NCI-H526 treated with DMSO at 0.1 percent for 48 hours (cell line): ENCODE data around the gene CFAP74.

ENCODE experiments used
- DNase-seq: peaks from one replicate; lab custom pipeline; 2025; lab: John Stamatoyannopoulos, UW

Gene CFAP74

GRCh38 chr1:2039251-2039650 is 35.7 kb upstream of the CFAP74 start:
- no peak for DNase-seq

- DNase-seq = no peak
These were observed 34.6 kb upstream of the CFAP74 start for GRCh38 chr1:2038229-2038628.

- no peak for DNase-seq
These were observed 33.9 kb upstream of the CFAP74 start for GRCh38 chr1:2037314-2037979.

DNA sequence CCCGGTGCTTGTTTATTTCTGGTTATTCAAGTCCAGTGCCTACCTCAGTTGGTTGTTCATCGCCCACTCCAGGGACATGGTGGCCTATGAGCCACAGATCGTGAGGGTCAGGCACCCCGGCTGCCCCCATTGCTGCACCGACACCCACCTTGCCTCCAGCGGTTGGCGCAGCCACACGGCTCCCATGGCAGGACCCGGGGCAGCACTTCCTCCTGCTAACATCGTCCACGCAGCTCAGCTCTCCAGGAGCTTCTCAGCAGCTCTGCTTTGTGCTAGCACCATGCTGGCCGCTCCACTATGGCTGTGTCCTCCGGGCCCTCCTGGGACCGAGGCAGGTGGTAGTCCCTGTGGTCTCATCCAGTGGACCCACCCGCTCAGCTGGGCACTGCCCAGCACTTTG is 32.7 kb upstream of the CFAP74 start:
- no peak for DNase-seq

- DNase-seq = no peak
These were observed 29.6 kb upstream of the CFAP74 start for GRCh38 chr1:2033165-2033564.

- DNase-seq = no peak
These were observed 29.2 kb upstream of the CFAP74 start for GRCh38 chr1:2032737-2033136.

- DNase-seq = no peak
These were observed 28.3 kb upstream of the CFAP74 start for GRCh38 chr1:2031546-2032540.

DNA sequence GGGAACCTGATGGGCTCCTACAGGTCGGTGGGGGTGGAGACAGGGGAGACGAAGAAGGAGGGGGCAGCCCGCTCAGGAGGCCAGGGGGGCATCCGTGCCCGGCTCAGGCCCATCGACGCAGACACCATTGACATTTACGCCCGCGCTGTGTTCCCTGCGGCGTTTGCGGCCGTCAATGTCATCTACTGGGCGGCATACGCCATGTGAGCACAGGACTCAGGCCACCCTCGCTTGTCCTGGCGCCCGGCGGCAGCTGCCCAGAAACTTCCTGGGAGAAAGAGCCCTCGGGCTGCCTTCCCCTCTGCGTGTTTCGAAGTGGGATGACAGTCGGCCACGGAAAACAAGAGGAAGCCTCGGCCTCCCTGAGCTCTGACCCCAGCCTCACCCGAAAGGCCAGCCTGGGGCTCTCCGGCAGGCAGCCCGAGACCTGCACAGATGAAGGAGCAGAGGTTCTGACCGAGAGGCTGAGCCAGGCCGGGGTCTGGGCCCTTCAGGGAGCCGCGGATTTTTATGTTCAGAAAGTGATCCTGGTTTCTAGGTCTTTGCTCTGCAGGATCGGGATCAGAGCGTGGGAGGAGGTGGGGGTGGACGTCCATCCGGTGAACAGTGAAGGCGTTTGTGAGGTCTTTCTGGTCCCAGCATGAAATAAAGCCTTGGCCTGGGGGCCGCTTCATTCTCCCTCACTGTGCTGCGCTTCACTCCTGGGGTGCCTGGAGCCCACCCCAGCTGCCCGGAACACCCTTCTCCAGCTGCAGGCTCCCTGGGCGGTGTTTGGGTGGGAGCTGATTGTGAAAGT is 26.7 kb upstream of the CFAP74 start:
- DNase-seq = no peak

DNA sequence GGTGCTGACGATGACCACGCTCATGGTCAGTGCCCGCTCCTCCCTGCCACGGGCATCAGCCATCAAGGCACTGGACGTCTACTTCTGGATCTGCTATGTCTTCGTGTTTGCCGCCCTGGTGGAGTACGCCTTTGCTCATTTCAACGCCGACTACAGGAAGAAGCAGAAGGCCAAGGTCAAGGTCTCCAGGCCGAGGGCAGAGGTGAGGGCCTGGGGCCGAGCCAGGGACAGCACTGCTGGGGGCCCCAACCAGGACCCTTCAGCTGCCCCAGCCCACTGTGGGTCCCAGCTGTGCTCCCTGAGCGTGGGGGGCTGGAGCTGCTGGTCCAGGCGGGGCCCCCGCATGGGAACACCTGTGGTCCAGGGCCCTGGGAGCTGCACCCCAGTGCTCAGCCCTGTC is 26.0 kb upstream of the CFAP74 start:
- no peak for DNase-seq

GRCh38 chr1:2028870-2029560 is 25.4 kb upstream of the CFAP74 start:
- DNase-seq = no peak

GRCh38 chr1:2027961-2028583 is 24.5 kb upstream of the CFAP74 start:
- no peak for DNase-seq

- DNase-seq = no peak
These were observed 21.9 kb upstream of the CFAP74 start for GRCh38 chr1:2025491-2025981.

DNA sequence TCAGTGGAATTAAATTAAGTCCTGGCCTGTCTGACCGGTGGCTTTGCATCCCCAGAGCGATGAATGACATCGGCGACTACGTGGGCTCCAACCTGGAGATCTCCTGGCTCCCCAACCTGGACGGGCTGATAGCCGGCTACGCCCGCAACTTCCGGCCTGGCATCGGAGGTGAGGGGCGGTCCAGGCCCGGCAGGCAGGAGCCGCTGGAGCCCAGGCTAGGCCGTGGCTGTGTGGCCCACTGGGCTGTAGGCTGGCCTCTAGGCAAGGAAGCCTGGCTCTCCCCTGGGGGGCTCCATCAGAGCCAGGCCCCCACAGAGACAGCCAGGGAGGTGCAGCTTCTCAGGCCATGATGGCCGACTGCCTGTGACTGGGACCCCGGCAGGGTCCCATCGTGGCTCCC is 21.3 kb upstream of the CFAP74 start:
- no peak for DNase-seq

- DNase-seq = no peak
These were observed 20.9 kb upstream of the CFAP74 start for GRCh38 chr1:2024451-2024850.

DNA sequence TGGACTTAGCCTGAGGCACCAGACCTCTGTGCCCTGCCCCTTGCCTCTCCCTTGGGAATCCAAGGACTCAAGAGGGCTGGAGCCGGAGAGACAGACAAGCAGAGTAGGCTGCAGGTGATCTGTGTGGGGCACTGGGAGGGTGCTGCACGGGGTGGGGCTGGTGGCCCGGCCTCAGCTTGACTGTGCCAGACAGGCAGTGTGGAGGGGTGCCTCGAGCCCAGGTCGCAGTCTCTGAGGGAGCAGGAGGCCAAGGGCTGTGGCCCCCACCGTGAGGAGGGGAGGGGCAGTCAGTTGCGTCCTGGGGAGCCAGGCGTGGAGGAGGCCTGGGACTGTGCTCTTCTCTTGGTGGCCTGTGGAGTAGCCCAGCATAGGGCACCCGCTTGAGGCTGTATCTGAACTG is 19.6 kb upstream of the CFAP74 start:
- no peak for DNase-seq

DNA sequence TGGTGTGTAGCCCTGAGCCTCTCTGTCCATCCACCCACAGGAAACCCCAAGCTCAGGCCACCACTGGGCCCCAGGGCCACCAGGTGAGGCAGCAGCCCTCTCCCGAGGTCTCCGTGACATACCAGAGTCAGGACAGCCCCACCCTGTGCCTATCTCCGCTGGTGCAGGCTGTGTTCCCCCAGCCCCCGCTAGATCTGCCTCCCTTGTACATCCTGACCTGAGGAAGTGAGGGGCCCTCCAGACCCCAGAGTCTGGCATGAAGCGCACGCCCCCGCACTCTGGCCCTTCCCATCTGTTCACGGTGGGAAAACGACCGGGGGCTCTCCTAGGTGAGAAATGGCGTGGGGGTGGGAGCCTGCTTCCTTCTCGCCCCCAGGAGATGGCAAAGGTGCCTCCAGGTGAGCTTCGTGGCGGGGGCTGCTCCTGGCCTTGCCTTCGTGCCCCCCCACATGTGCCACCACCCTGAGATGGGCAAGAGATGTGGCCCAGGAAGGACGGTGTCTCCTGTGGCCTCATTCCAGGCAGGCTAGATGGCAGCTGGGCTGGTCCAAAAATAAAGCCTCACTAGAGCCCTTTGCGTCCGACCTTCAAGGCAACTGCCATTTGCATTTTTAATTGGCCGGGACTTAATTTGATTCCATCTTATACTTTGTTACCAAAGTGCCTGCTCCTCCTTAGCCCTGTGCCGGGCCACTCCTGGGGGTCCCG is 18.6 kb upstream of the CFAP74 start:
- DNase-seq = no peak

- DNase-seq = no peak
These were observed 18.0 kb upstream of the CFAP74 start for GRCh38 chr1:2021550-2021949.

GRCh38 chr1:2020310-2020655 is 16.7 kb upstream of the CFAP74 start:
- no peak for DNase-seq

- DNase-seq = no peak
These were observed 16.2 kb upstream of the CFAP74 start for GRCh38 chr1:2019571-2020309.

- peak; percentile 6 for DNase-seq
These were observed 15.6 kb upstream of the CFAP74 start, which contains the start of gene GABRD for GRCh38 chr1:2019172-2019543. GABRD (plus strand) TSS chr1:2019345; CDS start chr1:2019424, 79 bp downstream.
